KOPT-K1 (cell line): ENCODE measurements around the gene CSRP3.
"Not testable (repeated sequence)": the region's sequence is repeated elsewhere in the genome, so short reads cannot be mapped to it uniquely, and the experiment has no call there.

Experiments used
- H3K27ac ChIP-seq: fragments of 200-600 bp; sonication (generic); 2 replicates; pipeline ENCODE4 v1.5.1; 2016; ENCODE audit warnings: antibody characterized with exemption, mild to moderate bottlenecking, low read depth, low read length; ENCODE audit not compliant: poor library complexity, severe bottlenecking
- H3K36me3 ChIP-seq: fragments of 200-600 bp; sonication (generic); 2 replicates; pipeline ENCODE4 v1.5.1; 2017; ENCODE audit warnings: antibody characterized with exemption, mild to moderate bottlenecking, low read length, moderate library complexity; ENCODE audit not compliant: insufficient read depth
- H3K9me3 ChIP-seq: fragments of 200-600 bp; sonication (generic); 2 replicates; pipeline ENCODE4 v1.5.1; 2017; ENCODE audit warnings: antibody characterized with exemption, low read length, mild to moderate bottlenecking; ENCODE audit not compliant: insufficient read depth, poor library complexity, severe bottlenecking

The CSRP3 gene

DNA sequence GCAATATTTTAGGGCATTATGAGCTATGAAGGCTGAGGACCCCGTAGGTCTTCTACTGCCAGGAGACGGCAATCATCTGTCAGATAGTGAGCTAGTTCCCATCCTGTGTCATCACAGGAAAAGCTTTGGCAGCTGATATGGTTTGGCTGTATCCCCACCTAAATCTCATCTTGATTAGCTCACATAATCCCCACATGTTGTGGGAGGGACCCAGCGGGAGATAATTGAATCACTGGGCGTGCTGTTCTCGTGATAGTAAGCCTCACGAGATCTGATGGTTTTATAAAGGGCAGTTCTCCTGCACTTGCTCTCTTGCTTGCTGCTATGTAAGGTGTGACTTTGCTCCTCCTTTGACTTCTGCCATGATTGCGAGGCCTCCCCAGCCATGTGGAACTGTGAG, 18.1 kb downstream of the CSRP3 start:
- no peak overlapping the region for H3K27ac ChIP-seq
- H3K9me3 ChIP-seq = no peaks in the 10 kb centered on the region
- no peaks in the 10 kb centered on the region for H3K36me3 ChIP-seq

DNA sequence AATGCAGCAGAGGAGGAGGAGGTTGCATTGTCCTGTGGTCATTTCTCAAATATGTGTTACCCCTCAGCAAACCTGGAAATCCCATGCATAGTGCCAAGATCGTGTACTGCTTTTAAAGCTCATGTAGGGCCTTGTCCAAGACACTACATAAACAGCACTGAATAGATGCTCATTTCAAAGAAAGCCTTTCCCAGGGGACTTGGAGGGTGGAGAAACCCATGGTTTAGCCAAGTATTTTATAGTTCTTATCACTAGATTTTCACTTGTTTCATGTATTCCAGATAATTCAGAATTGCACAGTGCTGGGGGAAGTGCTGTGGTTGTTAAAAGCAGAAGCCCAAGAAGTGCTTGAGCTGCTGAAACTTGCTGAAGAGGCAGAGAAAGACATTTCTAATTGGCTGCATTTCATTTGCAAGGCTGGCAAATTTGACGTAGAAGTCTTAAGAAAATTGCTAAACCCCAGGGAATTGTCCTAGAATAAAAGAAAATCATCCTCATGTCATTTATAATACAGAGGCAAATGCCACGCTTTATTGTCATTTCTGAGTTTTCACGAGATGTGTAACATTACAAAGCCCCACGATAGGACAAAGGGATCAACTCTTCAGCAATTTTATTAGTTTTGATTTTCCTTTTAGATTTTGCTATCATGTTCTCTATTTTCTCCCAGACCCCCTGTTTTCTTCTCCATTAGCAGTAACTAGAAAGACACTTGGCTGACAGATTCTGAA, 20.1 kb downstream of the CSRP3 start:
- H3K9me3 ChIP-seq = no peaks in the 10 kb centered on the region
- H3K27ac ChIP-seq = no peak overlapping the region
- H3K36me3 ChIP-seq = peaks cover 8% of the 10 kb centered on the region

DNA sequence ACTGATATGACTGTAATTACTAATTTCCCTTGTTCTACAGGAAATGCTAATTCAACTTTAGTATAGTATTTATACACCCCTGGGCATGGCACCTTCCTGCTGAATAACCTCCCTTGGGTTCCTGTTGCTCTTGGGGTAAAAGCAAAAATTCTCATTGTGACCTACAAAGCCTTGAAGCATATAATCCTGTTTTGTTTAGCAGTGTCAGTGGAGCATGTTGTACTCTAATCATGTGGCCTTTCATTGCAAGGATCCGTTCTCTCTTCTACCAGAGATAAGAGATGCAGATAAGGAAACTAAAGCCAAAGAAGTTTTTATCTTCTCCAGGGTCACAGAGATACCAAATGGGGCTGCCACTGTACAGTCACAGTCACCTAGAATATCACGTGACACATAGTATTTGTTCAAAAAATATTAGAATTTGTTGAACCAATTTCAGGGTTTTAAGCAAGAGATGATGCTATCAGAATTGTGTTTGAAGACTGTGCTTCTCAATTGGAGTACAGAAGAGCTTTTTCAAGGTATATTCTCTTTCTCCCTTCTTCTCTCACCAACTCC, 25.1 kb downstream of the CSRP3 start:
- Histone ChIP-seq H3K9me3 (no peaks in the 10 kb centered on the region), H3K27ac (no peak overlapping the region), H3K36me3 (peaks cover 51% of the 10 kb centered on the region)

DNA sequence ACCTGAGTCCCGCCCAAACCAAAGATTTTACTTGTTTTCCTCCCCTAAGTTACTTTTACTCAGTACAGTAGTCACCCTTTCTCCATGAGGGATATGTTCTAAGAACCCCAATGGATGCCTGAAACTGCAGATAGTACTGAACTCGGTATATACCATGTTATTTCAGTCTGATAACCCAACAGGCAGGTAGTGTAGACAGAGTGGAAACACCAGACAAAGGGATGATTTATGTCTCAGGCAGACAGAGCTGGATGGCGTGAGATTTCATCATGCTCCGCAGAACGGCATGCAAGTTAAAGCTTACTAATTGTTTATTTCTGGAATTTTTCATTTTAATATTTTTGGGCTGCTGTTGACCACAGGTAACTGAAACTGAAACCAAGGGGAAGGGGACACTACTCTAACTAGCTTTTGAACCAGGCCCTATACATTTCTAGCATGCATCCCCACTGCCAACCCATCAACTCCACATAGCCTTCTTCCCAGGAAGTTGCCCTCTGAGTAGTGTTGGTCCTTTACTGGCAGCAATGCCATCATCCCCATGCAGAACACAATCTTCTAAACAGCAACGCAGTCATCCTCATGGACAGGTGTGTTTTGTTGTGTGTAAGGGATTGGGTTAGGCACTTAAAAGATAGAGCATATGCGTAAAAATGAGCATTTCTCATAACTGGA, 27.7 kb downstream of the CSRP3 start:
- H3K36me3 ChIP-seq = peaks cover 75% of the 10 kb centered on the region
- H3K27ac ChIP-seq = no peak overlapping the region
- H3K9me3 ChIP-seq = no peaks in the 10 kb centered on the region

DNA sequence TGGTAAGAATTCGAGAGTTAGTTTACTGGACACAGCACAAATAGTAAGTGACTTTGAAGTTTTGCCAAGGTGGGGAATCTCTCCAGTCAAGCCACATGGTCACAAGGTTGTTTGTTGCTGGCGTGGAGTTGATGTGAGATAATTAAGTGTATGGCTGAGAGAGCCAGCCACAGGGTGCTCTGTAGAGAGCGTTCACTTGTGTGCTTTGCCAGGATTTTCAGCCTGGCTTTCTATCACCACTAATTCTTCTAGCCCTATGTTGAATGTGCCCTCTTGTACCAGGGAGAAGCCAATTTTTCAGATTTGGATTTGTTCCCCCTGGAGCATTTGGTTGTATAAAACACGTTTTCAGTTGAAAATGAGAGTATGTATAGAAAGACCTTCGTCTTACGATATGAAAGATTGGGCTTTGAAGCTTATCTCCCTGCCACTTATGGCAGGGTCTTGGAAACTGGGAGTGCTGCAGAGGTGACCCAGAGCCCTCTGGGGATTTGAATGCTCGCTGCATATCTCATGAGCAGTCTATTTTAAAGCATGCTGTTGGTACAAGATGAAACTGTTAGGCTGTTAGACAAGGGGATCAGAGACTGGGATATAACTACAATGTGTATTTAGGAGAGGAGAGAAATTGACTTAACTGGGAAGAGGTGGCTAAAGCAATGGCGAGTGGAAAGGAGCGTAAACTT, 28.6 kb downstream of the CSRP3 start:
- H3K9me3 ChIP-seq = no peaks in the 10 kb centered on the region
- peaks cover 84% of the 10 kb centered on the region for H3K36me3 ChIP-seq
- H3K27ac ChIP-seq = no peak overlapping the region

DNA sequence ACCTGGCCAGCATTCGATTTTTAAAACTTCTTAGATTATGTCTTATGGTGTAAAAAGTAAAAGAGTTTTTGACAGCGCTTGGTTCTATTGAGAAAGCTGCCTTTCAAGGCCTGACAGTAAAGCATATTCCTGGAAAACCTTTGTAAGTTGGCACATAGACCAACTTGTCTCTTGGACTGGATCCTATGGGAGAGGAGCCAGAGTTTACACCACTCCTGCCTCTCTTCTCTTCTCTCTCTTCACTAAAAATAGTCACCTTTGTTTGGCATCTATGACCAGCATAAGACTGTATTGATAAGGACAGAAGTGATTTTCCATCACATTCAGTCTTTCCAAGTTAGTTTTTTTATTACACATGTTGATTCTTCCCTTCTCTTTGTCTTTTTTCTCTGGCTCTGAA, 33.7 kb downstream of the CSRP3 start:
- no peak overlapping the region for H3K27ac ChIP-seq
- H3K36me3 ChIP-seq = peaks cover 96% of the 10 kb centered on the region
- H3K9me3 ChIP-seq = no peaks in the 10 kb centered on the region

DNA sequence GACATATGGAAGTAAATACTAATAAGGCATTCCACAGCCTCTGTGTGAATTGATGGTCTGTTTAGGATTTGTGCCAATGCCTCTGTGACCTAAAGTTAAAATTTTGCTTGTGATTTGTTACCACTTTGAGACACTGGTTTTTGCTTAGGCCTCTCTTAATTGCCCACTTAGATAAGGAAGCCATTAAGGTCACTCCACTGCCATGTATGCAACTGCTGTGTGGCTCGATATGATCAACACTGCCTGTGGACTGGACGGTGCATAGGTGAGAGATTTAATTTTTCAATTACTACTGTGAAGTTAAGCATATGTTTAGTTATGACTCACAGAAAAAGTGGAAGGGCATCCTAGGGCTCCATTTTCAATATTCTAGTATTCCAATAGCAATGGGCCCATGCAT, 36.9 kb downstream of the CSRP3 start:
- H3K27ac ChIP-seq = no peak overlapping the region
- no peaks in the 10 kb centered on the region for H3K9me3 ChIP-seq
- peaks cover 81% of the 10 kb centered on the region for H3K36me3 ChIP-seq

DNA sequence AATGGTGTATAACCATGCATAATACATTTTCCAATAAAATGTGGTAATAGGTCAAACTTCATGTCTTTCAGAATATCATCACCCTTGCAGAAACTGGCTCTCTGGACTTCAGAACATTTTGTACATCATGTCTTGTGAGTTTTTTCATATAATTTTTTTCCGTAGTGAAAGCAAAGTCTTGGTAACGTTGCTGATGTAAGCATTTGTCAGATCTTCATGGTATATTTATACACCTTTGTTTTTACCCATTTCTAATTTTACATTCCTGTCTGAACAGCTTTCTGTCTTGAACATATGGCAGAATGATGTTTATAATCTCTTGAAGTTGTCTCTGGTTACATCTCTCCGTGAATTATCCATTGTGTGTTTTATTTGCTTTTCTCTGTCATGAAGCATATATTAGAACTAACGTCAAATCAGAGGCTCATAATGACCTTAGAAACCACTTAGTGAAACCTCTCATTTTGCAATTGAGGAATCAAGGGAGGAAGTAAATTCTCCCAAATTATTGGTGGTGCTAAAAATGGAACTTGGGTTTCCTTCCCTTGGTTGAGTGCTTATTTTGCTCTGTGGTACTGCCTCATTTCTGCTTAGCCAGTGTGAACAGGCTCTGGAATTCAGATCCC, 37.4 kb downstream of the CSRP3 start:
- H3K9me3 ChIP-seq = no peaks in the 10 kb centered on the region
- no peak overlapping the region for H3K27ac ChIP-seq
- H3K36me3 ChIP-seq = peaks cover 81% of the 10 kb centered on the region

DNA sequence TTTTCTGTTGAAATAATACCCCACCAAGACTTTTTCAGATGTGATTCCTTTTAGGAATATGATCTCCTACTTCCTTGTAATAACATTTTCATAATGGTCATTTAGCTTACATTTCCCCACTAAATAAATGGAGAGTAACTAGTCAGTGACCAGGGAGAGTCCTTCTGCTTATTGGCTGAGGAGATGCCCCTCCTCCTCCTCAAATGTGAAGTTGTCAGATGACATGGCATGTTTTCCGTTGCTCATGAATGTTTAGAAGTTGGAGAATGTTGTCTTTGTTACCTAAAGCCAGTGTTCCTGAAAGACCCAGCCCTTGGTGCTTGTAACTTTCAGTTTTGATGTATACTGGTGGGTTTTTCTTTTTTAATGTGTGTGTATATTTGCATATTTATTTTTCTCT, 38.2 kb downstream of the CSRP3 start:
- H3K9me3 ChIP-seq = no peaks in the 10 kb centered on the region
- no peak overlapping the region for H3K27ac ChIP-seq
- peaks cover 79% of the 10 kb centered on the region for H3K36me3 ChIP-seq

DNA sequence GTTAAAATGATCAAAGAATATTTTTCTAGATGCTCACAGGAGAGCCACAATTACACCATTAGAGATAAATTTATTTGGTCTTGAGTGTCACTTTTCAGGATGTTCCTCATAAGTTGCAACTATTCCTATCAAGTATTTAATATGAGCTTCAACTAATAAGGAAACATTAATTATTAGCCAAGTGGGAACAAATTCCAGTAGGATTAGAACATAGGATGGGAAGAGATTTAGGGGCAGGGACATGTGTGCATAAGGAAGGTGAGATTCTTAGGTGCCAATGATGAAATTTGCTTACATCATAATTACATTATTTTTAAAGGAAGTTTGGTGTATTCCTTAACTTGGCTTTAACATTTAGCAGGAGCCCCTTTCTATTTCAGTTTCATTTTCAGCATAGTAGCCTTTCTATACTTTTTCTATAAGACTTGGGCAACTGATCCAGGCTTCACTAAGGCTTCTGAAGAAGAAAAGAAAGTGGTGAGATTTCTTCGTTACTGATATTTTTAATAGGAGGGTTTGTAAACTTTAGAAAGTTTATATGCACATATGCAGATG, 38.8 kb downstream of the CSRP3 start:
- Histone ChIP-seq H3K27ac (no peak overlapping the region), H3K9me3 (no peaks in the 10 kb centered on the region), H3K36me3 (peaks cover 76% of the 10 kb centered on the region)

DNA sequence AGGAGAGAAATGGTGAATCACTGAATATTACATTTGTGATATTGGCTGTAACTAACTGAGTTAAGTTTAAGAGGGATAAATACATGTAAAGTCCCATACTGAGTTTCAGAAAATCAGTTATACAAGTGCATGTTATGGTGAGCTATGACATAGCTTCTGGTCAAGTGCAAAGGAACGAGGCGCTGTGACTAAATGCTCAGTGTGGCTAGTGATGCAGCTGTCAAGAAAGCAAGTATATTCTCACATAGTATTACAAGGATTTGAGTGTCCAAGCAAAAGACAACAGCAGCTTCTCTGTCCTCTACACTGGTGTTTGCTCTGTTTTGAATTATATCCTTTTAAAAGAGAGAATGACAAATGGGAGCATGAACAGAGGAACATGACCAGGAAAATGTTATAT, 40.1 kb downstream of the CSRP3 start:
- peaks cover 77% of the 10 kb centered on the region for H3K36me3 ChIP-seq

DNA sequence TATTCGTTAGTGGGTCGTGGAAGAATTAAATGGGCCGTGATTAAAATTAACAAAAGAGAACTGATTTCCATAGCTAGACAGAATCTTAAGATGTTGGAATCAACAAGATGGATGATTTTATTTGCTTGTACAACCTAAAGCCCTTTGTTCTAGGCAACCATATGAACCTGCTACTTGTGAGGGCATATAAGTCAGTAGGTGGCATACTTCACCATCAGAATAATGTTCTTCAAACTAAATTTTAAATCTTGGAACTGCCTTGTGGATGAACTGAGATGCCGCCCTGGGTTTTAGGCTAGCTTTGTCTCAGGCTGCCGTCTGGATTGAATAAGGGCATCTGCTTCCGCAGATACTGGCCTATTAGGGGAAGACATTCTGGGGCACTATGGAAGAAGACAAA, 40.9 kb downstream of the CSRP3 start:
- Histone ChIP-seq H3K9me3 (no peaks in the 10 kb centered on the region), H3K27ac (no peak overlapping the region), H3K36me3 (peaks cover 74% of the 10 kb centered on the region)

More for the DNA sequence above, 40.1 kb downstream of the CSRP3 start:
- Histone ChIP-seq H3K9me3 (no peaks in the 10 kb centered on the region), H3K27ac (no peak overlapping the region)

DNA sequence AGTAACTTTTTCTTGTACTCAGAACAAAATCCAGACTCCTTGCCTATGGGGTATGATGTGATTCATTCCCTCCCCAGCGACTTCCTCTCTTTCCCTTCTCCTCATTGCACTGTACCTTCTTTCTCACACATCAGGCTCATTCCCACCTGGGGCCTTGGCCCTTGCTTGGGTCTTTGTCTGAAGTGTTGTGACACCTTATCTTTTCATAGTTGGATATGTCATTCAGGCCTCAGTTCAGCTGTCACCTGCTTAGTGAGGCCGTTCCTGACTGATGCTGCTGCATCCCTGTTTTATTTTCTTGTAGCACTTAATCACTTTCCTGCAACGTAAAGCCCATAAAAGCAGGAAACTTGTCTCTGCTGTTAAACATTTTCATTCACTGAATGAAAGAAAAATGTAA, 44.9 kb downstream of the CSRP3 start:
- H3K27ac ChIP-seq = no peak overlapping the region
- no peaks in the 10 kb centered on the region for H3K9me3 ChIP-seq
- H3K36me3 ChIP-seq = peaks cover 81% of the 10 kb centered on the region

DNA sequence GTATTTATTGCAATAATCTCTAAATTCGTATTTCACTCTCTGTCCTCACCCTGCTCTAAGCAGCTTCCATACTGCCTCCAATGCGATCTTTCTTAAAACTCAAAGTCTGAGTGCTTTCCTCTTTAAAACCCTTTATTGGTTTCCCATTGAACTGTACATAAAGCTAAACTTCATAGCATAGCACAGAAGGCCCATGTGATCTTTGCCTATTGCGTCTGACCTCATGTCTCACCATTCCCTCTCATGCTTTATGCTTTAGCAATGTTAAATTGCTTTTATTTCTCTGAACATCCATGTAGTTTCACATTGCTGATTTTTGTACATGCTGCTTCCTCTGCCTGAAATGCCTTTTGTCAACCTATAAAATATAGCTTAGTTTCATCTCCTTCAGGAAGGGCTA, 56.5 kb downstream of the CSRP3 start:
- Histone ChIP-seq H3K27ac (no peak overlapping the region), H3K36me3 (peaks cover 50% of the 10 kb centered on the region), H3K9me3 (no peaks in the 10 kb centered on the region)

DNA sequence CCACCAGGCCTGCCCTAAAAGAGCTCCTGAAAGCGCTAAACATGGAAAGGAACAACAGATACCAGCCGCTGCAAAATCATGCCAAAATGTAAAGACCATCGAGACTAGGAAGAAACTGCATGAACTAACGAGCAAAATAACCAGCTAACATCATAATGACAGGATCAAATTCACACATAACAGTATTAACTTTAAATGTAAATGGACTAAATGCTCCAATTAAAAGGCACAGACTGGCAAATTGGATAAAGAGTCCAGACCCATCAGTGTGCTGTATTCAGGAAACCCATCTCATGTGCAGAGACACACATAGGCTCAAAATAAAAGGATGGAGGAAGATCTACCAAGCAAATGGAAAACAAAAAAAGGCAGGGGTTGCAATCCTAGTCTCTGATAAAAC, 64.9 kb downstream of the CSRP3 start:
- Histone ChIP-seq H3K9me3 (peaks cover 30% of the 10 kb centered on the region), H3K36me3 (peaks cover 13% of the 10 kb centered on the region)
- not testable (repeated sequence) for H3K27ac ChIP-seq
